RPMI8226 (cell line): ENCODE measurements around the gene CDH3.
"Not testable (repeated sequence)": the region's sequence is repeated elsewhere in the genome, so short reads cannot be mapped to it uniquely, and the experiment has no call there.

Experiments used
- DNase-seq: peaks from one replicate; pipeline ENCODE4 v3.0.0-alpha.2; 2015

Gene CDH3

GRCh38 chr16:68707340-68708152 is 62.4 kb downstream of the CDH3 start:
- DNase-seq: no peak

DNA sequence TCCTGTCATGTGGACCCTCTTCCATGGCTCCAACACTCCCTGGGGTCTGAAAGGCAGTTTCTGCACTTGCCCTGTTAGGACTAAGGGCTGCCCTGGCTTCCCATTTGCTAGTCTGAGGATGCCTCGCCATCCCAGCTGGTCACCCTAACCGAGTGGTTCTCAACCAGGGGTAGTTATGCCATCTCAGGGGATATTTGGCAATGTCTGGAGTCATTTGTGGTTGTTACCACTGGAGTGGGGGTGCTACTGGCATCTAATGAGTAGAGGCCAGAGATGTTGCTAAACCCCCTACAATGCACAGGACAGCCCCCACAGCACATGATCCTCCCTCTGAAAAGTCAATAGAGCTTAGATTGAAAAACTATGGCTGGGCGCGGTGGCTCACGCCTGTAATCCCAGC is 65.1 kb downstream of the CDH3 start:
- DNase-seq: no peak

- DNase-seq: peak; percentile 60
These were observed 66.5 kb downstream of the CDH3 start for GRCh38 chr16:68711421-68712139.

DNA sequence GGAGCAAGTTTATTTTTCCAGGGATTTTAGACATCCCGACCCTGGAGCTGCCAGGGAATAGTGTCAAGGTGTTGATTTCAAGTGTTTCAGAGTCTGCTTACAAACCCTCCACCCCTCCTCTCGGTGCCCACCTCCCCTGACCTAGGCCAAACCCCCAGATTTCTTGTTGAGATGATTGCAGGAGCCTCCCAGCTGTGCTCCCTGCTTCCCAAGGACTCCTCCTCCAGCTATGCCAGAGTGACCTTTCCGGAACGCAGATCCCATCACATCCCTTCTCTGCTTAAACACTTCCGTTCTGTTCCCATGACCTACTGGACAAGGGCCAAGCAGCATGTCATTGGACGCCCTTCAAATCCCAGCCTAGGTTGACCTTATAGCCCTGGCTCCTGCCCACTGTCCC is 68.3 kb downstream of the CDH3 start:
- DNase-seq: no peak

DNA sequence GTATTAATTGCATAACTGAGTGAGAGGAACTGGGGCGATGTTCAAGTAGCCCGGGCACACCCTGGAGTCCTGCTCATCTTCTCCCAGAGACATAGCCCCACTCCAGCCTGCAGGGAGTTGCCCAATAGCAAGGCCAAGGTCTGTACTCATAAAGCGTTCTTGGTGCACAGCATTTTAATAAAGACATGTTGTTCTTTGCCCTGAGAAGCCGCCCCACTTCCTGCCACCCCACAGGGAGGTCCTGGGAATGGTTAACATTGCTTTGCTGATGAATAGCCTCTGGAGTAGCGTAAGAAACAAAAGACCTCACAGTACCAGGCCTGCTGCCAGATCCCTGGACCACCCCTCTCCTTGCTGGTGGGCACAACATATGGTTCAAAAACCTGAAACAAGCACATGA is 70.4 kb downstream of the CDH3 start:
- no peak for DNase-seq

DNA sequence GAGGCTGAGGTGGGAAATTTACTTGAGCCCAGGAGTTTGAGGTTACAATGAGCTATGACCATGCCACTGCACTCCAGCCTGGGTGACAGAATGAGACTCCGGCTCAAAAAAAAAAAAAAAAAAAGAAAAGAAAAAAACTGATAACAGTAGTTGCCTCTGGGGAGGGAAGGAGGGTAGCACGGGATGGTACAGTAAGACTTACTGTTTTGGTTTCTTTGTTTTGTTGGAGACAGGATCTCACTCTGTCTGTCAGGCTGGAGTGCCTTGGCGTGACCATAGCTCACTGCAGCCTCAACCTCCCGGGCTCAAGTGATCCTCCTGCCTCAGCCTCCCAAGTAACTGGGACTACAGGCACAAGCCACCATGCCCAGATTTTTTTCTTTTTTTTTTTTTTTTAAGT is 71.4 kb downstream of the CDH3 start:
- not testable (repeated sequence) for DNase-seq

GRCh38 chr16:68717684-68718083 is 72.6 kb downstream of the CDH3 start:
- no peak for DNase-seq

- DNase-seq: no peak
These were observed 73.5 kb downstream of the CDH3 start for GRCh38 chr16:68718590-68718989.

DNA sequence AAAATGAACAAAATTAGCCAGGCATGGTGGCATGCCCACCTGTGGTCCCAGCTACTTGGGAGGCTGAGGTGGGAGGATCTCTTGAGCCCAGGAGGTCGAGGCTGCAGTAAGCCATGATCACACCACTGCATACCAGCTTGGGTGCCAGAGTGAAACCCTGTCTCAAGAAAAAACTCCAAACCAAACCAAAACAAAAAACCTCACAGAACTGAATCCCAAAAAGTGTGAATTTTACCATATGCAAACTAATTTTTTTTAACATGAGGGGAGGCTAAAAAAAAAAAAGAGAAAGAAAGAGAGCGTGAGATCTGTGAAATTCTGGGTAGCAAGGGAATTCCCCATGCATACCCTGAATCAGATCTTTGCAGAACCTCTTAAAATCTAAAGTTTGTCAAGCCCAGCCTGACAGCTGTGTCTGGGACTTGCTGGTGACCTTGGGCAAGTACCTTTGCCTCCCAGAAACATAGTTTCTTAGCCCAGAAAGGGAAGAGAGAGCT is 74.9 kb downstream of the CDH3 start:
- no peak for DNase-seq

DNA sequence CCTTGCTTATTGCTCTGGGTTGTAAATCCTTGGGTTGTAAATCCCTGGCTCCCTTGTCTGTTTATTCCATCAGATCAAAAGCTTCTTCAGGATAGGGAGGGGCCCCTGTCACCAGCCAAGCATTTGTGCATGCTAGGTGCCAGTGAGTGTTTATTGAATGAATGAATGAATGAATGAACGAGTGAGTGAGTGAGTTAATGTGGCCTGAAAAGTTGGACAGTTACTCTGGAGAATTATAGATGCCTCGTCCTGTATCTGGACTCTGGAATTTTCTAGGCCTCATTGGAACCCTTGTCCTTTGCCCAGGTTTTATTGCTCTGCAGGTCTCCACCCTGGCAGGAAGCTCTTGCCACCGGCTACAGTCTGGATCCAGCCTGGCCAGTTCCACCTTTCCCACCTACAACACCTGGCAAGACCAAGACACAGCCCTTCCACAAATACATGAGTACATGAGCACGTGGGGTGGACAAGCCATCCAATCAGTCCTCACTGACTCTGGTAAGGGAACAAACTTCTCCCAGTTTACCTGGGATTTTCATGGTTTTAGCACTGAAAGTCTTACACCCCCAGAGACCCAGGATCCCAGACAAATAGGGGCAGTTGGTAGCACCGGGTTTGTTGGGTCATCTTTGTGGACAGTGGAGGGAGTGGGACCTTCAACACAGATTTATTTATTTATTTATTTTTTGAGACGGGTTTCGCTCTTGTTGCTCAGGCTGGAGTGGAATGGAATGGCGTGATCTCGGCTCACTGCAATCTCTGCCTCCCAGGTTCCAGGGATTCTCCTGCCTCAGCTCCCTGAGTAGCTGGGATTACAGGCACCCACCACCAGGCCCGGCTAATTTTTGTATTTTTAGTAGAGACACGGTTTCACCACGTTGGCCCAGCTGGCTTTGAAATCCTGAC is 77.3 kb downstream of the CDH3 start:
- DNase-seq: no peak

DNA sequence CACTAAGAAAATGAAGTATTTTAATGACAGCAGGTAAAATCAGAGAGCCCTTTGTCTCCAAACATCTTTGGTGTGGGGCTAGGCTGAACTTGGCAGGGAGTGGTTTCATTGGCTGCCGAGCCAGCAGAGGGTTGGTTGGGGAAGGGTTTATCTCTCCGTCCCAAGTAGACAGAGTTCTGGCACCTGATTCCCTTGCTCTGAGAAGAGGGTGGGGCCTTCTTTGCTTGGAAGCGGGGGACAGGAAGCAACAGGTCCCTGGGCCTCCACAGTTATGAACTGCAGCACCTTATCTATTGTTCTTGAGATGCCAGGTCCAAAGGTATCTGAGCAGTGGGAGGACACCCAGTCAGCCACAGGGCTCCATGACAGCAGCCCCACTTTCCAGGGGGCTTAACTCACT is 79.7 kb downstream of the CDH3 start:
- no peak for DNase-seq

DNA sequence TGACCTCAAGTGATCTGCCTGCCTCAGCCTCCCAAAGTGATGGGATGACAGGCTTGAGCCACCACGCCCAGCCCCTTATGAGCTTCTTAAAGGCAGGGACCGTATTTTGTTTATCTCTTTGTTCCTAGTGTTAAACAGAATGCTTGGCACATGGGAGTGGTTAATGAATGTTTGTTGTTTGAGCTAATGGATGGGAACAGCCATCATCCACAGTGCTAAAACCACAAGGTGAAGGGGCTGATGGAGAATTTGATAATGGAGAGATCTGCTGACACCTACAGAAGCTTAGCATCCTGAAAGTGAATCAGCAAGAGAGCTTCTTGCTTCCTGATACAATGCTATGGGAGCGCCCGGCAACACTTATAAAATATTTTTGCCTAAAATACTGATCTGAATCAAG is 83.4 kb downstream of the CDH3 start:
- no peak for DNase-seq

DNA sequence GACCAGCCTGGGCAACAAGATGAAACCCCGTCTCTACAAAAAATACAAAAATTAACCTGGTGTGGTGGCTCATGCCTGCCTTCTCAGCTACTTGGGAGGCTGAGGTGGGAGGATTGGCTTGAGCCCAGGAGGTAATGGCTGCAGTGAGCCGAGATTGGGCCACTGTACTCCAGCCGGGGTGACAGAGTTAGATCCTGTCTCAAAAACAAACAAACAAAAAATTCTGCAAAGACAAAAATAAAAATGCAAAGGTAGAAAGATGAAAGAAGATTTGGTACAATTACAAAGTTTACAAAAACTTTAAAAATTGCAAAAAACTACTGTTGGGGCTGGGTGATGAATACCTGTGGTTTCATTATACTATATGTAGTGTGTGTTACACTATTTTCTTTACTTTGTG is 86.5 kb downstream of the CDH3 start:
- DNase-seq: no peak

GRCh38 chr16:68732042-68732680 is 87.1 kb downstream of the CDH3 start:
- peak; percentile 79 for DNase-seq

- DNase-seq: no peak
These were observed 87.8 kb downstream of the CDH3 start for GRCh38 chr16:68732741-68733399.

GRCh38 chr16:68733570-68733969 is 88.5 kb downstream of the CDH3 start:
- no peak for DNase-seq

- DNase-seq: no peak
These were observed 89.7 kb downstream of the CDH3 start for GRCh38 chr16:68734782-68735181.

DNA sequence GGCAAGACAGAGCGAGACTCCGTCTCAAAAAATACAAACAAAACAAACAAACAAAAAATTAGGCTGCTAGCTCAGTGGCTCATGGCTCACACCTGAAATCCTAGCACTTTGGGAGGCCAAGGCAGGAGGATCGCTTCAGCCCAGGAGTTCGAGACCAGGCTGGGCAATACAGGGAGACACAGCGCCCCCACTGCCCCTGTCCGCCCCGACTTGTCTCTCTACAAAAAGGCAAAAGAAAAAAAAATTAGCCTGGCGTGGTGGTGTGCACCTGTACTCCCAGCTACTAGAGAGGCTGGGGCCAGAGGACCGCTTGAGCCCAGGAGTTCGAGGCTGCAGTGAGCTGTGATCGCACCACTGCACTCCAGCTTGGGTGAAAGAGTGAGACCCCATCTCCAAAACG is 91.5 kb downstream of the CDH3 start:
- DNase-seq: no peak

- peak; percentile 53 for DNase-seq
These were observed 92.1 kb downstream of the CDH3 start, which contains the start of gene CDH1 for GRCh38 chr16:68737046-68737729. Gene CDH1 (plus strand): TSS chr16:68737292. CDS start chr16:68737416, 124 bp downstream.

- DNase-seq: no peak
These were observed 92.9 kb downstream of the CDH3 start for GRCh38 chr16:68737730-68738629.
